ENCODE measurements around the gene GPD2.

GPD2 gene

DNA sequence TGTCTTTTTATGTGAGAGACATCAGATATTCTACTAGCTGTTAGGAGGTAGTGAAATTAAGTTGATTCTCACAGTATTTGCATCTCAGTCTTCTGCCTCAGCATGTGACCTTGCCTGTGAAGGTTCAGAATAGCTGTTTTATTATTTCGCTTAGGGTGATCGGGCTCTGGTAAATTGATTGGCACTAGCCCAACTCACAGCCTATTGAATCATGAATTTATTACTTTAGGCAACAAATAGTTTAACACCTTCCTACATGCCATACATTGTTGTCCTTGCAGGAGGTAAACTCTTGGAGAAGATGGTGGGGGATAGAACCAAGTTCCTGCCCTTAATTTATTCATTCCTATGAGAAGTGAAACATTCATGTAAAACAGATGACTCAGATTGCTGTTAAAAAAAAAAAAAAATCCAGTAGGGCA, 101.9 kb downstream of the GPD2 start:
- H3K4me2 ChIP-seq: no peak overlapping the region
- no peak overlapping the region for H2AFZ ChIP-seq (ENCODE audit: low read depth)
- H3K79me2 ChIP-seq (ENCODE audit: insufficient read depth, low read depth): no peaks in the 10 kb centered on the region
- no peak overlapping the region for H3K4me3 ChIP-seq (IDR thresholded peaks at IDR 0.05; ENCODE audit: insufficient read depth, low read depth, low read length)
- H3K36me3 ChIP-seq (ENCODE audit: insufficient read depth): no peaks in the 10 kb centered on the region
- no peaks in the 10 kb centered on the region for H3K4me1 ChIP-seq (ENCODE audit: low read depth, poor library complexity, severe bottlenecking)
- H3K9ac ChIP-seq: no peak overlapping the region
- no peaks in the 10 kb centered on the region for H3K27me3 ChIP-seq (ENCODE audit: insufficient read depth, low read depth)
- H4K20me1 ChIP-seq (ENCODE audit: insufficient read depth): no peaks in the 10 kb centered on the region
- TF ChIP-seq, protein P1, sequence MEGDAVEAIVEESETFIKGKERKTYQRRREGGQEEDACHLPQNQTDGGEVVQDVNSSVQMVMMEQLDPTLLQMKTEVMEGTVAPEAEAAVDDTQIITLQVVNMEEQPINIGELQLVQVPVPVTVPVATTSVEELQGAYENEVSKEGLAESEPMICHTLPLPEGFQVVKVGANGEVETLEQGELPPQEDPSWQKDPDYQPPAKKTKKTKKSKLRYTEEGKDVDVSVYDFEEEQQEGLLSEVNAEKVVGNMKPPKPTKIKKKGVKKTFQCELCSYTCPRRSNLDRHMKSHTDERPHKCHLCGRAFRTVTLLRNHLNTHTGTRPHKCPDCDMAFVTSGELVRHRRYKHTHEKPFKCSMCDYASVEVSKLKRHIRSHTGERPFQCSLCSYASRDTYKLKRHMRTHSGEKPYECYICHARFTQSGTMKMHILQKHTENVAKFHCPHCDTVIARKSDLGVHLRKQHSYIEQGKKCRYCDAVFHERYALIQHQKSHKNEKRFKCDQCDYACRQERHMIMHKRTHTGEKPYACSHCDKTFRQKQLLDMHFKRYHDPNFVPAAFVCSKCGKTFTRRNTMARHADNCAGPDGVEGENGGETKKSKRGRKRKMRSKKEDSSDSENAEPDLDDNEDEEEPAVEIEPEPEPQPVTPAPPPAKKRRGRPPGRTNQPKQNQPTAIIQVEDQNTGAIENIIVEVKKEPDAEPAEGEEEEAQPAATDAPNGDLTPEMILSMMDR (conservative IDR thresholded peaks at IDR 0.05; ENCODE audit: low read depth, low read length): no peak
- H3K27ac ChIP-seq: no peak overlapping the region

DNA sequence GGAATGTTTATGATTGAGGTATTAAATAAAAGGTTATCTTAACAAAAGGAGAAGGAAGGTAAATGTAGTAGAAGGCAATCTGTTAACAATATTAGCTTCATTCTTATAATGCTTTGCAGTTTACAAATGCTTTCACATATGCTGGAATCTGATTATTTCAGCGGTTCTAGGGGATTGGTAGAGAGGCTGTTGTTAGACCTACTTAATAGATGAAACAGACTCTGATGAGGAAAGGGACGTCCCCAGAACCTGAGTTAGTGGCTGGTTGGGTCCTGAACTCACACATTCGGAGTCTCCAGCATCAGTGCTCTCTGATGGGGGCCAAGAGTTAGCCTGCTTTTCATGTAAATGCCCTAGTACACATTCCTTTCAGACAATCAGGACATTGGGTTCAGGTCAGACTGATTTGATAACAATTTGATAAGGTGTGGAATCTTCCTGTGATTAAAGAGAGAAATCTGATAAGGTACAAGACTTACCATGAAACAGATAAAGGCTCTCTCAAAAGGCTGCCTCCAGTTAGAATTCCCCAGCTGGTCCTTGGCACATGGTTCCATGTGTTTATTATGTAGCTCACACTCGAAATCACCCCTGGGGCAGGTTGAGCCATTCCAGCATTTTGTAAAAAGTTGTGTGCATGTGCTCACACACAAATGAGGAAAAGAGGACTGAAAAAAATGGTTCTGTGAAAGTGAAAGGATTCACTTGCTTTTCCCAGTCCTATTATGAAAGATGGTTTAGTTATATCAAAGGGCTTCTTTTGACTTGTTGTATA, 103.1 kb downstream of the GPD2 start:
- Histone ChIP-seq H4K20me1 (ENCODE audit: insufficient read depth) (no peaks in the 10 kb centered on the region), H3K27me3 (ENCODE audit: insufficient read depth, low read depth) (no peaks in the 10 kb centered on the region), H3K9ac (no peak overlapping the region), H3K27ac (no peak overlapping the region), H2AFZ (ENCODE audit: low read depth) (no peak overlapping the region), H3K4me1 (ENCODE audit: low read depth, poor library complexity, severe bottlenecking) (no peaks in the 10 kb centered on the region), H3K4me3 (IDR thresholded peaks at IDR 0.05; ENCODE audit: insufficient read depth, low read depth, low read length) (no peak overlapping the region), H3K36me3 (ENCODE audit: insufficient read depth) (no peaks in the 10 kb centered on the region), H3K79me2 (ENCODE audit: insufficient read depth, low read depth) (no peaks in the 10 kb centered on the region), H3K4me2 (no peak overlapping the region)
- TF ChIP-seq, protein P1 (conservative IDR thresholded peaks at IDR 0.05; ENCODE audit: low read depth, low read length): no peak

DNA sequence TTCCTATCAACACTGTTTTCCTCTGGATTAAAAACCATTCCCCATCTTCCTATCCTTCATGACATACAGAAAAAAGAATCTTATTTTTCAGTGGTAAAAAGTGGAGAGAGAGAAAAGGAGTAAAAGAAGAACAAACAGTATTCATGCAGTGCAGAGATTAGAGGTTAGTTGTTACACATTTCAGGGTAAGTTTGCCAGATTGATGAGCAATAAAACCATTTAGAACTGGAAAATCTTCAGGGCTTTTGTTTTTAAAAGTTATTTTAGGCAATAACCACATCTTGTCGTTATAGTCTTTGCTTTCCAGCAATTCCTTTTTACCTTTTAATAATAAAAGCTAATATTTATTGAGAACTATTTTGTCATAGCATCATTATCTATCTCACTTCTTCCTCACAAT, 104.5 kb downstream of the GPD2 start:
- Histone ChIP-seq H2AFZ (ENCODE audit: low read depth) (no peak overlapping the region), H3K79me2 (ENCODE audit: insufficient read depth, low read depth) (no peaks in the 10 kb centered on the region), H3K4me3 (IDR thresholded peaks at IDR 0.05; ENCODE audit: insufficient read depth, low read depth, low read length) (no peak overlapping the region), H3K9ac (no peak overlapping the region), H3K27ac (no peak overlapping the region), H3K4me1 (ENCODE audit: low read depth, poor library complexity, severe bottlenecking) (no peaks in the 10 kb centered on the region), H3K36me3 (ENCODE audit: insufficient read depth) (no peaks in the 10 kb centered on the region), H3K27me3 (ENCODE audit: insufficient read depth, low read depth) (no peaks in the 10 kb centered on the region), H3K4me2 (no peak overlapping the region), H4K20me1 (ENCODE audit: insufficient read depth) (no peaks in the 10 kb centered on the region)
- TF ChIP-seq, protein P1 (conservative IDR thresholded peaks at IDR 0.05; ENCODE audit: low read depth, low read length): no peak

DNA sequence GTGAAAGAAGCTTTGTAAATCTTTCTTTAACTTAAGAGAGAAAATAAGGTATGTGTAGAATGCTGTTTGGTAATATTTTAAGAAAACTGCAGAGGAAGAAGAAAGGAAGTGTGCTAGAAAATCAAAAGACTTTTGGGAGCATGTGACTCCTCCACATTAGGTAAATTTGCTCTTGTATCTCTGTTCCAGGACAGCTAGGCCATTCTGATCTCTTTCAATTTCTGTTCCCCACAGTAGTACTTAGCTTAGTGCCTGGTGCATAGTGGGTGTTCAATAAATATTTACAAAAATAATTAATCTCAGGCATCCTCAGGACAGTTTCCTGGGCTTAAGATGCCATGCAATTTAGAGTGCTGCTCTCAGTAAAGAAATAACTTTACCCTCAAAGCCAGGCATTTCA, 105.0 kb downstream of the GPD2 start:
- Histone ChIP-seq H3K27me3 (ENCODE audit: insufficient read depth, low read depth) (no peaks in the 10 kb centered on the region), H3K36me3 (ENCODE audit: insufficient read depth) (no peaks in the 10 kb centered on the region), H4K20me1 (ENCODE audit: insufficient read depth) (no peaks in the 10 kb centered on the region), H3K9ac (no peak overlapping the region), H3K79me2 (ENCODE audit: insufficient read depth, low read depth) (no peaks in the 10 kb centered on the region), H3K4me3 (IDR thresholded peaks at IDR 0.05; ENCODE audit: insufficient read depth, low read depth, low read length) (no peak overlapping the region), H2AFZ (ENCODE audit: low read depth) (no peak overlapping the region), H3K27ac (no peak overlapping the region), H3K4me2 (no peak overlapping the region), H3K4me1 (ENCODE audit: low read depth, poor library complexity, severe bottlenecking) (no peaks in the 10 kb centered on the region)
- TF ChIP-seq, protein P1 (conservative IDR thresholded peaks at IDR 0.05; ENCODE audit: low read depth, low read length): no peak

Data from KMS-11 (cell line).